WTC11 (cell line): ENCODE data around the gene USH2A. TPM values are rescaled to one million over a fixed set of nuclear protein-coding genes. Genes with fewer than 3 reads are reported as not detected.

Experiments
- ATAC-seq: fragments of 200-7000 bp; cut with Tn5 transposase; 2 replicates; pipeline ENCODE4 v1.10.0; 2021; ENCODE audit warnings: mild to moderate bottlenecking, moderate library complexity
- CTCF ChIA-PET: fragments of 300-600 bp; sonication (Branson Sonifier 250); formaldehyde crosslinking; loops from one replicate; lab custom pipeline; 2021; ENCODE audit warnings: antibody characterized with exemption; lab: Charles Lee
- POLR2A ChIA-PET: fragments of 350-600 bp; sonication (Branson Sonifier 250); formaldehyde crosslinking; loops from one replicate; lab custom pipeline; 2021; ENCODE audit warnings: antibody characterized with exemption; lab: Charles Lee
- DNase-seq: peaks from one replicate; pipeline ENCODE4 v3.0.0; 2021; ENCODE audit warnings: low spot score
- H3K27ac Mint-ChIP-seq: 2 replicates; pipeline ENCODE4 v1.8.0; 2021; ENCODE audit warnings: mixed read lengths
- H3K27me3 Mint-ChIP-seq: 2 replicates; pipeline ENCODE4 v1.8.0; 2021; ENCODE audit warnings: low read depth, mild to moderate bottlenecking, moderate library complexity, mixed read lengths
- H3K36me3 Mint-ChIP-seq: 2 replicates; pipeline ENCODE4 v1.8.0; 2021; ENCODE audit warnings: mixed read lengths
- H3K4me1 Mint-ChIP-seq: 2 replicates; pipeline ENCODE4 v1.8.0; 2022; ENCODE audit warnings: mixed read lengths
- H3K4me3 Mint-ChIP-seq: 2 replicates; pipeline ENCODE4 v1.8.0; 2021; ENCODE audit warnings: mild to moderate bottlenecking, moderate library complexity, mixed read lengths
- H3K9me3 Mint-ChIP-seq: 2 replicates; pipeline ENCODE4 v1.8.0; 2021; ENCODE audit warnings: mixed read lengths
- CREB1 ChIP-seq: sonication (generic); formaldehyde crosslinking; IDR thresholded peaks from 2 replicates; pipeline ENCODE4 v1.8.0; 2023; ENCODE audit warnings: mild to moderate bottlenecking, missing genetic modification reagents
- ELF4 ChIP-seq: sonication (generic); formaldehyde crosslinking; IDR thresholded peaks from 2 replicates; pipeline ENCODE4 v1.8.1; 2022; ENCODE audit warnings: low read depth, mild to moderate bottlenecking, moderate library complexity, missing genetic modification reagents
- HMGXB4 ChIP-seq: sonication (generic); formaldehyde crosslinking; IDR thresholded peaks from 2 replicates; pipeline ENCODE4 v1.8.1; 2023; ENCODE audit warnings: mild to moderate bottlenecking, moderate library complexity, missing genetic modification reagents
- IRF1 ChIP-seq: sonication (generic); formaldehyde crosslinking; IDR thresholded peaks from 2 replicates; pipeline ENCODE4 v1.8.0; 2023; ENCODE audit warnings: missing genetic modification reagents
- NFATC4 ChIP-seq: fragments of 250-450 bp; sonication (Bioruptor Pico); IDR thresholded peaks from 2 replicates; pipeline ENCODE4 v1.9.0; 2021; ENCODE audit warnings: mild to moderate bottlenecking
- NFE2L1 ChIP-seq: sonication (generic); formaldehyde crosslinking; IDR thresholded peaks from 2 replicates; pipeline ENCODE4 v1.8.1; 2023; ENCODE audit warnings: missing genetic modification reagents
- NFYB ChIP-seq: sonication (generic); formaldehyde crosslinking; conservative IDR thresholded peaks from 2 replicates; pipeline ENCODE4 v1.8.0; 2022; ENCODE audit warnings: low read depth, missing genetic modification reagents
- NR3C1 ChIP-seq: sonication (generic); formaldehyde crosslinking; conservative IDR thresholded peaks from 2 replicates; pipeline ENCODE4 v1.8.1; 2023; ENCODE audit warnings: low read depth, mild to moderate bottlenecking, missing genetic modification reagents
- RELA ChIP-seq: sonication (generic); formaldehyde crosslinking; IDR thresholded peaks from 2 replicates; pipeline ENCODE4 v1.8.1; 2022; ENCODE audit warnings: missing genetic modification reagents, mild to moderate bottlenecking, borderline replicate concordance
- SMAD3 ChIP-seq: sonication (generic); formaldehyde crosslinking; IDR thresholded peaks from 2 replicates; pipeline ENCODE4 v1.8.0; 2022; ENCODE audit warnings: missing genetic modification reagents, mild to moderate bottlenecking, borderline replicate concordance
- ZBTB21 ChIP-seq: sonication (generic); formaldehyde crosslinking; IDR thresholded peaks from 2 replicates; pipeline ENCODE4 v1.8.1; 2023; ENCODE audit warnings: mild to moderate bottlenecking, missing genetic modification reagents, borderline replicate concordance
- ZNF317 ChIP-seq: sonication (generic); formaldehyde crosslinking; IDR thresholded peaks from 2 replicates; pipeline ENCODE4 v1.8.1; 2023; ENCODE audit warnings: low read depth, mild to moderate bottlenecking, moderate library complexity, missing genetic modification reagents, borderline replicate concordance
- ZNF532 ChIP-seq: fragments of 250-450 bp; sonication (Bioruptor Pico); IDR thresholded peaks from 2 replicates; pipeline ENCODE4 v1.9.0; 2021; ENCODE audit warnings: mild to moderate bottlenecking, borderline replicate concordance
- total RNA-seq: library from RNA; stranded (reverse); gene quantifications from 3 replicates; pipeline ENCODE4 v1.2.3, GENCODE V29; 2021

USH2A gene
- total RNA-seq, 1 experiment from 2014 or later, result 0.37 TPM

GRCh38 chr1:216246577-216247203 is 176.6 kb downstream of the USH2A start:
- no peaks in the 10 kb centered on the region for H3K36me3 Mint-ChIP-seq
- no peaks in the 10 kb centered on the region for H3K27me3 Mint-ChIP-seq
- ATAC-seq, result peak; percentile 83
- POLR2A ChIA-PET, result no interaction called here
- no peak overlapping the region for H3K4me3 Mint-ChIP-seq
- no peak for TF ChIP-seq HMGXB4 (CRISPR knock-in tag)
- no peak for TF ChIP-seq ZBTB21 (CRISPR knock-in tag)
- TF ChIP-seq, all 79 proteins: peak for 0
- Mint-ChIP-seq H3K27ac (peak overlapping the region; percentile 64; the same call in 1 of the 2 replicates), H3K9me3 (no peaks in the 10 kb centered on the region), H3K4me1 (peaks cover 12% of the 10 kb centered on the region)
- DNase-seq, result no peak
- CTCF ChIA-PET, result interaction anchor here (1.4 kb wide), 1 partner anchor 25 kb away, joined by 6 read pairs; no protein-coding TSS in a partner anchor

- no peak for TF ChIP-seq NFYB
- no peak for TF ChIP-seq CREB1
- Mint-ChIP-seq H3K36me3 (no peaks in the 10 kb centered on the region), H3K9me3 (no peaks in the 10 kb centered on the region), H3K27ac (no peak overlapping the region), H3K4me1 (peaks cover 8% of the 10 kb centered on the region), H3K27me3 (no peaks in the 10 kb centered on the region), H3K4me3 (no peak overlapping the region)
- ATAC-seq (no peak), DNase-seq (no peak)
- POLR2A ChIA-PET, result no interaction called here
- CTCF ChIA-PET, result no interaction called here
Measured at GRCh38 chr1:216238844-216239243, 184.4 kb downstream of the USH2A start.

- no peaks in the 10 kb centered on the region for H3K9me3 Mint-ChIP-seq
- ATAC-seq (no peak), DNase-seq (no peak)
- CTCF ChIA-PET, result no interaction called here
- H3K4me1 Mint-ChIP-seq, result peaks cover 8% of the 10 kb centered on the region
- H3K36me3 Mint-ChIP-seq, result no peaks in the 10 kb centered on the region
- no peak overlapping the region for H3K4me3 Mint-ChIP-seq
- no peak for TF ChIP-seq NFATC4
- no peak for TF ChIP-seq ELF4 (CRISPR knock-in tag)
- TF ChIP-seq IRF1 (CRISPR knock-in tag), result no peak
- no peak for TF ChIP-seq NFE2L1
- no peak for TF ChIP-seq SMAD3
- no peak for TF ChIP-seq ZNF532 (CRISPR knock-in tag)
- TF ChIP-seq NR3C1, result no peak
- TF ChIP-seq ZNF317 (CRISPR knock-in tag), result no peak
- TF ChIP-seq RELA, result no peak
- POLR2A ChIA-PET, result no interaction called here
- H3K27me3 Mint-ChIP-seq, result no peaks in the 10 kb centered on the region
- H3K27ac Mint-ChIP-seq, result no peak overlapping the region
Measured at GRCh38 chr1:216237927-216238542, 185.2 kb downstream of the USH2A start.
